Ascending aorta (tissue), 2 donors: ENCODE measurements around the gene HDAC11. TPM values are rescaled to one million over a fixed set of nuclear protein-coding genes. Genes with fewer than 3 reads are reported as not detected.

ENCODE experiments used
- DNase-seq, 2 donors: peaks; one replicate each; pipeline ENCODE4 v3.0.0-alpha.2; 2019; ENCODE audit warnings: low spot score in 2 of 2
- H3K27ac ChIP-seq, 2 donors: fragments of 200-600 bp; sonication (generic); one replicate each; pipeline ENCODE4 v1.5.1; 2016 to 2017; ENCODE audit warnings: mild to moderate bottlenecking in 1 of 2
- H3K27me3 ChIP-seq: fragments of 200-600 bp; sonication (generic); one replicate; pipeline ENCODE4 v1.5.1; 2017
- H3K36me3 ChIP-seq, 2 donors: fragments of 200-600 bp; sonication (generic); one replicate each; pipeline ENCODE4 v1.5.1; 2016
- H3K4me1 ChIP-seq, 2 donors: fragments of 200-600 bp; sonication (generic); one replicate each; pipeline ENCODE4 v1.5.1; 2016 to 2017; ENCODE audit warnings: mild to moderate bottlenecking in 1 of 2
- H3K4me3 ChIP-seq, 2 donors: fragments of 200-600 bp; sonication (generic); one replicate each; pipeline ENCODE4 v1.5.1; 2016 to 2017; ENCODE audit warnings: mild to moderate bottlenecking in 1 of 2
- H3K9me3 ChIP-seq, 2 donors: fragments of 200-600 bp; sonication (generic); one replicate each; pipeline ENCODE4 v1.5.1; 2016
- CTCF ChIP-seq, 3 experiments: fragments of 200-600 bp in 2 of 3; fragments of 450-650 bp in 1 of 3; sonication (generic) in 2 of 3; IDR thresholded peaks; one replicate each; pipeline ENCODE4 v1.5.1; 2016 to 2019; ENCODE audit warnings: antibody characterized with exemption in 3 of 3, mild to moderate bottlenecking in 1 of 3, moderate library complexity in 1 of 3
- intact Hi-C: fragments of 100-400 bp; cut with DNase I; formaldehyde crosslinking; loops from one replicate; pipeline ENCODE4 v1.15.1; 2023
- total RNA-seq: library from RNA; depleted of rRNA; stranded (reverse); fragments of >200 nt; gene quantifications from one replicate; pipeline ENCODE4 v1.1.0, GENCODE V29; 2016

The HDAC11 gene
- total RNA-seq, 1 donor from 2014 or later: 15.8 TPM

GRCh38 chr3:13501958-13502790, 22.1 kb downstream of the HDAC11 start:
- DNase-seq: no peak
- H3K27me3 ChIP-seq: no peaks in the 10 kb centered on the region
- H3K27ac ChIP-seq: no peak overlapping the region
- intact Hi-C loops: no loop called here
- H3K36me3 ChIP-seq: peaks cover 0 to 29% of the 10 kb centered on the region in 2 donors
- no peaks in the 10 kb centered on the region for H3K4me1 ChIP-seq
- no peak for TF ChIP-seq CTCF (IDR thresholded peaks at IDR 0.05)
- no peak overlapping the region for H3K4me3 ChIP-seq
- H3K9me3 ChIP-seq: no peaks in the 10 kb centered on the region

GRCh38 chr3:13502791-13503060, 22.6 kb downstream of the HDAC11 start:
- no peak overlapping the region for H3K4me3 ChIP-seq
- no peaks in the 10 kb centered on the region for H3K27me3 ChIP-seq
- no peak overlapping the region for H3K27ac ChIP-seq
- no peak for DNase-seq
- no peaks in the 10 kb centered on the region for H3K9me3 ChIP-seq
- H3K4me1 ChIP-seq: peaks cover 0 to 2% of the 10 kb centered on the region in 2 donors
- peaks cover 0 to 29% of the 10 kb centered on the region in 2 donors for H3K36me3 ChIP-seq
- TF ChIP-seq CTCF (IDR thresholded peaks at IDR 0.05): no peak
- intact Hi-C loops: no loop called here

- peaks cover 0 to 2% of the 10 kb centered on the region in 2 donors for H3K4me1 ChIP-seq
- intact Hi-C loops: no loop called here
- DNase-seq: no peak
- peaks cover 0 to 29% of the 10 kb centered on the region in 2 donors for H3K36me3 ChIP-seq
- no peaks in the 10 kb centered on the region for H3K9me3 ChIP-seq
- no peak for TF ChIP-seq CTCF (IDR thresholded peaks at IDR 0.05)
- no peak overlapping the region for H3K4me3 ChIP-seq
- no peak overlapping the region for H3K27ac ChIP-seq
- H3K27me3 ChIP-seq: no peaks in the 10 kb centered on the region
Observed at GRCh38 chr3:13504161-13504831, 24.2 kb downstream of the HDAC11 start.

GRCh38 chr3:13505147-13506130, 25.3 kb downstream of the HDAC11 start:
- H3K36me3 ChIP-seq: peaks cover 0 to 25% of the 10 kb centered on the region in 2 donors
- no peak overlapping the region for H3K27ac ChIP-seq
- H3K27me3 ChIP-seq: no peaks in the 10 kb centered on the region
- peaks cover 0 to 2% of the 10 kb centered on the region in 2 donors for H3K4me1 ChIP-seq
- TF ChIP-seq CTCF (IDR thresholded peaks at IDR 0.05): no peak
- H3K9me3 ChIP-seq: no peaks in the 10 kb centered on the region
- intact Hi-C loops: no loop called here
- no peak overlapping the region for H3K4me3 ChIP-seq
- no peak for DNase-seq

- H3K4me3 ChIP-seq: no peak overlapping the region
- intact Hi-C loops: no loop called here
- no peaks in the 10 kb centered on the region for H3K9me3 ChIP-seq
- peaks cover 0 to 25% of the 10 kb centered on the region in 2 donors for H3K36me3 ChIP-seq
- DNase-seq: no peak
- no peak for TF ChIP-seq CTCF (IDR thresholded peaks at IDR 0.05)
- no peaks in the 10 kb centered on the region for H3K27me3 ChIP-seq
- H3K4me1 ChIP-seq: peaks cover 0 to 2% of the 10 kb centered on the region in 2 donors
- H3K27ac ChIP-seq: no peak overlapping the region
Observed at GRCh38 chr3:13506239-13506638, 26.1 kb downstream of the HDAC11 start.
